ENCODE data around the gene IAH1. TPM values are rescaled to one million over a fixed set of nuclear protein-coding genes. Genes with fewer than 3 reads are reported as not detected.

Gene IAH1, protein sequence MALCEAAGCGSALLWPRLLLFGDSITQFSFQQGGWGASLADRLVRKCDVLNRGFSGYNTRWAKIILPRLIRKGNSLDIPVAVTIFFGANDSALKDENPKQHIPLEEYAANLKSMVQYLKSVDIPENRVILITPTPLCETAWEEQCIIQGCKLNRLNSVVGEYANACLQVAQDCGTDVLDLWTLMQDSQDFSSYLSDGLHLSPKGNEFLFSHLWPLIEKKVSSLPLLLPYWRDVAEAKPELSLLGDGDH
- 24.4 TPM for total RNA-seq (ENCODE audit: unreplicated experiment)
- long read RNA-seq, transcript IAH1-215 (6 exons, 1,266 nt), result major isoform, 16 of 27 reads
- long read RNA-seq, partial matches to known transcripts, result 0 of 27 reads
- long read RNA-seq, other reads (novel, unspliced or antisense), result 6 of 27 reads

DNA sequence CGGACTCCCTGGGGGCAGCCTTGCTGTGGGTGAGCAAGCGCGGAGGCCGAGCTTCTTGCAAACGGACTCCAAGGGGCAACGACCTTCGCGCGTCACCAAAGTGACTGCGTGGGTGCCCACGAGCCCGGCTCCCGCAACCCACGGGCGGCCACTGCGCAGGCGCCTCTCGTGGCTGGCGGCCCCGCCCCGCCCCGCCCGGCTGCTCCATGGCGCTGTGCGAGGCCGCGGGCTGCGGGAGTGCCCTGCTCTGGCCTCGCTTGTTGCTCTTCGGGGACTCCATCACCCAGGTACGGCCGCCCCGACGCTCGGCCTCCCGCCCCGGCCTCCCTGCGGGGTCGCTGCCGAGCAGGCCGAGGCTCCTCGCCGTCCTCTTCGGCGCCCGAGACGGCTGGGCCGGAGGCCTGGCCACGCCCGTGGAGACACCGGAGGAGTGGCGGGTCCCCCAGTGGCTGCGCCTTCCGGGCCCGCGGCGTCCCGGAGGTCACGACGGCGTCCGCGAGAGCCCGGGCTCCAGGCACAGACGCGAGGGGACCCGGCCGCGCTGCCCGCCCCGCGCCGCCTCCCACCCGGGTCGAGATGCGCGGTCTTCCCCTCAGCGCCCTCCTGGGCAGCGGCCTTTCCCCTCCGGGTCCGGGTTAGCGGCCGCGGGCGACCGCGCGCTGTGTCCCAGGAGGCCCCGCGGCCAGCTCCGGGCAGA, at the start of gene IAH1:
Gene IAH1 (plus strand): TSS at position 191 of the 697 bp plus-strand sequence. CDS start 16 bp downstream, at position 207.
- H3K4me1 Mint-ChIP-seq (ENCODE audit: low read depth, unreplicated experiment), result peaks cover 2% of the 10 kb centered on the region
- DNase-seq, result peak; percentile 56
- H3K36me3 Mint-ChIP-seq (ENCODE audit: unreplicated experiment), result no peaks in the 10 kb centered on the region
- peaks cover 2% of the 10 kb centered on the region for H3K9me3 Mint-ChIP-seq (ENCODE audit: unreplicated experiment)
- no peaks in the 10 kb centered on the region for H3K27me3 Mint-ChIP-seq (ENCODE audit: unreplicated experiment)
- no peak for TF ChIP-seq CTCF (IDR thresholded peaks at IDR 0.05; ENCODE audit: partially characterized antibody, unreplicated experiment)
- peak within 1 kb of the TSS; percentile 71 for H3K4me3 Mint-ChIP-seq (ENCODE audit: unreplicated experiment)
- H3K27ac Mint-ChIP-seq (ENCODE audit: unreplicated experiment), result no peak within 1 kb of the TSS

DNA sequence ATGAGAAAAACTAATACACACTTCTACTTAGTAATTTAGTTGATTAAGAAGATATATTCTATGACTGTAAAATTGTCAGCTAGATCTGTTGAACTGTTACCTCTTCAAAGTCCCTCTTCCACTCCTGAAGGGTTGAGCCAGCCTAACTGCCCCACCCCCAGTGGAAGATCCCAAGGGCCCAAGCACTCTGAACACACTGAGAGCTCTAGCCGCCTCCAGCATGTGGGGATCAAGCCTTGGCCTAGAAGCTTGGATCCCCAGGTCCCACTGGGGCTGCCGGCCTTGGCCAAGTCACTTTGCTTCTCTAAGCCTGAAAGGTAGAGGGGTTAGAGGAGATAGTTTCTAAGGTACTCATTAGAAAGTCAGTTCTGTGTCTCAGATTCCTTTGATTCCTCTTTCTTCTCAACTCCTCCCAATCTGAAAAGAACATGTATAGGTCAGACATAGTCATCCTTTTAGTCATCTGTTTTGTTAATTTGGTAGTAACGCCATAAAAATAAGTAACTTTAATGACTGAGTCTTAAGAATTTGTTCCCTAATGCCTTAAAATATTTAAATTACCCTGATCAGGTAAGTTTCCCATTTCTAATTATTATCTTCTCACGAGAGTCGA, 45.3 kb upstream of the IAH1 start:
- DNase-seq, result no peak
- no peak overlapping the region for H3K4me3 Mint-ChIP-seq (ENCODE audit: unreplicated experiment)
- no peaks in the 10 kb centered on the region for H3K27me3 Mint-ChIP-seq (ENCODE audit: unreplicated experiment)
- no peak for TF ChIP-seq CTCF (IDR thresholded peaks at IDR 0.05; ENCODE audit: partially characterized antibody, unreplicated experiment)
- H3K4me1 Mint-ChIP-seq (ENCODE audit: low read depth, unreplicated experiment), result no peaks in the 10 kb centered on the region
- H3K27ac Mint-ChIP-seq (ENCODE audit: unreplicated experiment), result no peak overlapping the region
- H3K9me3 Mint-ChIP-seq (ENCODE audit: unreplicated experiment), result no peaks in the 10 kb centered on the region
- no peaks in the 10 kb centered on the region for H3K36me3 Mint-ChIP-seq (ENCODE audit: unreplicated experiment)

DNA sequence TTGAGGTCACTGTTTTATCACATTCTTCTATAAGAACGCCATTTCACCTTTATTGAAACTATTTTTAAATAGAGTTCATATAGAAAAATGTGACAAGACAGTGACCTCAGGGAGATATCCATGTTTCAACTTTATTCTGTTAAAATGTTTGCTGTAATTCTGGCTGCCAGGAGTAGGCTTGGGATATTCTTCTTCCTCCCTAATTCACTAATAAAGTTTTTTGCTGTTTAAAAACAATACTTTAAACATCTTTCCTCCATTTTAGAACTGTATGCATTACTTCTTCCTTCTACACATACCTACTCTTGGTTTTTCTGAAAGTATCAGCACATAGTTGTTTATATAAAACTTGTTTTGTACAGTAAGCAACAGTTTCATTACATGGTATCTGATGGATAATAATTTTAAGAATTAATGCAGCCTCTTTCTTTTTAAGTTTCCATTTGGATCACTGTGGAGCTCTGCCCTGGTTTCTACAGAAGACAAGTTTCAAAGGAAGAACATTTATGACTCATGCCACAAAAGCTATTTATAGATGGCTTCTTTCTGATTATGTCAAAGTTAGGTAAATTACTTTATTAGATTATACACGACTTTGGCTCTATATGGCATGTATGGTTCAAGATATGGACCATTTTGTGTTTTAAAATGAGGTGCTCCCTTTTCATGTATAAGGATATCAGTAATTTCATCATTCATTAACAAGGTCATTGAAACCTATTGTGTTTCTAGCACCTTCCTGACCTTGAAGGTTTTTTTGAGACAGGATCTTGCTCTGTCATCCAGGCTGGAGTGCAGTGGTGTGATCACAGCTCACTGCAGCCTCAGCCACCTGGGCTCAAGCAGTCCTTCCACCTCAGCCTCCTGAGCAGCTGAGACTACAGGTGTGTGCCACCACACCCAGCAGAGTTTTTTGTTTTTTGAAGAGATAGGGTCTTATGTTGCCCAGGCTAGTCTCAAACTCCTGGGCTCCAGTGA, 43.7 kb upstream of the IAH1 start:
- no peak overlapping the region for H3K27ac Mint-ChIP-seq (ENCODE audit: unreplicated experiment)
- H3K9me3 Mint-ChIP-seq (ENCODE audit: unreplicated experiment), result no peaks in the 10 kb centered on the region
- TF ChIP-seq CTCF (IDR thresholded peaks at IDR 0.05; ENCODE audit: partially characterized antibody, unreplicated experiment), result no peak
- no peaks in the 10 kb centered on the region for H3K27me3 Mint-ChIP-seq (ENCODE audit: unreplicated experiment)
- H3K4me3 Mint-ChIP-seq (ENCODE audit: unreplicated experiment), result no peak overlapping the region
- H3K4me1 Mint-ChIP-seq (ENCODE audit: low read depth, unreplicated experiment), result no peaks in the 10 kb centered on the region
- H3K36me3 Mint-ChIP-seq (ENCODE audit: unreplicated experiment), result no peaks in the 10 kb centered on the region
- no peak for DNase-seq

GRCh38 chr2:9434489-9434888, 39.9 kb upstream of the IAH1 start:
- Mint-ChIP-seq H3K9me3 (ENCODE audit: unreplicated experiment) (no peaks in the 10 kb centered on the region), H3K27me3 (ENCODE audit: unreplicated experiment) (no peaks in the 10 kb centered on the region), H3K27ac (ENCODE audit: unreplicated experiment) (no peak overlapping the region), H3K36me3 (ENCODE audit: unreplicated experiment) (peaks cover 4% of the 10 kb centered on the region), H3K4me3 (ENCODE audit: unreplicated experiment) (no peak overlapping the region), H3K4me1 (ENCODE audit: low read depth, unreplicated experiment) (no peaks in the 10 kb centered on the region)
- no peak for DNase-seq
- no peak for TF ChIP-seq CTCF (IDR thresholded peaks at IDR 0.05; ENCODE audit: partially characterized antibody, unreplicated experiment)
